Right lobe of liver (tissue), 4 donors: ENCODE measurements around the gene TUBAL3.

Experiments used
- POLR2A ChIP-seq: fragments of 450-650 bp; IDR thresholded peaks from one replicate; pipeline ENCODE4 v1.6.1; 2017; ENCODE audit warnings: antibody characterized with exemption, mild to moderate bottlenecking
- TF ChIP-seq, protein P1 (sequence below), 4 donors: fragments of 200-600 bp in 3 of 4; fragments of 450-650 bp in 1 of 4; IDR thresholded peaks; one replicate each; pipeline versions ENCODE4 v1.5.1 to v1.8.0; 2016 to 2022; ENCODE audit warnings: antibody characterized with exemption in 4 of 4, mild to moderate bottlenecking in 2 of 4
- donor health status: DM: no; HTN: no; CAD: no.
- donor health status: DM: no; HTN: no; CAD: no.
- donor health status: DM: no; HTN: yes; CAD: no.

DNA sequence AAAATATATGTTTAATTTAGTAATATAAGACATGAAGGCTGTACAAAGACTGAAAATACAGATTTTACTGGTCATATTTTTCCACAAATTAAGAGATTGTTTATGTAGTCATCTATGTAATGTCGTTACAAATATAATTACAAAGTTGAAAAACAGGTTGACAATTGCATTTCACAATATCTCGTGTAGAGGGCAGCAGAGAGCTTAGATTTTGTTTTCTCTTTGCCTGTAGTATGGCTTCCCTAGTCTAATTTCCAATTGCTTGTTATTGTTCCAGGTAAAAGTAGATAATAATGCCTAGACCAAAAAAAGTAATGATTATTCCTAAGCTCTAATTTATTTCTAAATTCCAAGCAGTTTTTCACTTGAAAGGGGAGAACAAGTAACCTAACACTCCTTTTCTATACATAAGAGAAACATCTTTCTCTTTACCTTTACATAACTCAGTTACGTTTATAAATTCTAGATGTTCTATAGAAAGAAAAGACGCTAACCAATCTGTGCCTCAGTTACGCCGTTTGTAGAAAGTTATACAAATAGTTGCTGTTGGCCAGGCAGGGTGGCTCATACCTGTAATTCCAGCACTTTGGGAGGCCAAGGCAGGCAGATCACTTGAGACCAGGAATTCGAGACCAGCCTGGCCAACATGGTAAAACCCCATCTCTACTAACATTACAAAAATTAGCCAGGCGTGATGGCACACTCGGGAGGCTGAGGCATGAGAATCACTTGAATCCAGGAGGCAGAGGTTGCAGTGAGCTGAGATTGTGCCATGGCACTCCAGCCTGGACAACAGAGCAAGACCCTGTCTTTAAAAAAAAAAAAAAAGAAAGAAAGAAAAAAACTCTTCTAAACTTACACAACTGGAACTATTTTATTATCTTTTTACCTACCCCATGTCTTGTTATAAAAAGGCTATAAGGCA lies 37.7 kb upstream of the TUBAL3 start:
- TF ChIP-seq, protein P1, sequence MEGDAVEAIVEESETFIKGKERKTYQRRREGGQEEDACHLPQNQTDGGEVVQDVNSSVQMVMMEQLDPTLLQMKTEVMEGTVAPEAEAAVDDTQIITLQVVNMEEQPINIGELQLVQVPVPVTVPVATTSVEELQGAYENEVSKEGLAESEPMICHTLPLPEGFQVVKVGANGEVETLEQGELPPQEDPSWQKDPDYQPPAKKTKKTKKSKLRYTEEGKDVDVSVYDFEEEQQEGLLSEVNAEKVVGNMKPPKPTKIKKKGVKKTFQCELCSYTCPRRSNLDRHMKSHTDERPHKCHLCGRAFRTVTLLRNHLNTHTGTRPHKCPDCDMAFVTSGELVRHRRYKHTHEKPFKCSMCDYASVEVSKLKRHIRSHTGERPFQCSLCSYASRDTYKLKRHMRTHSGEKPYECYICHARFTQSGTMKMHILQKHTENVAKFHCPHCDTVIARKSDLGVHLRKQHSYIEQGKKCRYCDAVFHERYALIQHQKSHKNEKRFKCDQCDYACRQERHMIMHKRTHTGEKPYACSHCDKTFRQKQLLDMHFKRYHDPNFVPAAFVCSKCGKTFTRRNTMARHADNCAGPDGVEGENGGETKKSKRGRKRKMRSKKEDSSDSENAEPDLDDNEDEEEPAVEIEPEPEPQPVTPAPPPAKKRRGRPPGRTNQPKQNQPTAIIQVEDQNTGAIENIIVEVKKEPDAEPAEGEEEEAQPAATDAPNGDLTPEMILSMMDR (IDR thresholded peaks at IDR 0.05) = peak; percentile 68 to 82 (median 78)
- TF ChIP-seq POLR2A = no peak
